ENCODE measurements around the gene SSBP4. TPM values are rescaled to one million over a fixed set of nuclear protein-coding genes. Genes with fewer than 3 reads are reported as not detected.

SSBP4 gene
- total RNA-seq, 1 experiment from 2014 or later, result 164 TPM

- H3K27me3 ChIP-seq (ENCODE audit: insufficient read depth, low read length), result no peaks in the 10 kb centered on the region
- no peak overlapping the region for H3K4me2 ChIP-seq (ENCODE audit: low read length)
- DNase-seq (ENCODE audit: low read depth, low spot score) (no peak), ATAC-seq (no peak)
- TF ChIP-seq YY1 (IDR thresholded peaks at IDR 0.05; ENCODE audit: extremely low read depth, insufficient replicate concordance, low read depth, low read length) (no peak), SRF (IDR thresholded peaks at IDR 0.05; ENCODE audit: low read depth) (no peak), JUND (IDR thresholded peaks at IDR 0.05) (no peak), CBX3 (IDR thresholded peaks at IDR 0.05; ENCODE audit: low read depth) (no peak), EZH2 (IDR thresholded peaks at IDR 0.05) (no peak), EZH2phosphoT487 (IDR thresholded peaks at IDR 0.05; ENCODE audit: borderline replicate concordance) (no peak), POLR2AphosphoS5 (IDR thresholded peaks at IDR 0.05; ENCODE audit: low read depth, low read length) (no peak), ZFX (IDR thresholded peaks at IDR 0.05) (no peak), RAD21 (IDR thresholded peaks at IDR 0.05; ENCODE audit: low read depth) (no peak), MAX (IDR thresholded peaks at IDR 0.05) (no peak)
- no peak overlapping the region for H3K27ac ChIP-seq (ENCODE audit: low read depth, low read length)
- H2AFZ ChIP-seq (ENCODE audit: low read depth, low read length, poor library complexity, severe bottlenecking), result no peak overlapping the region
- intact Hi-C loops (cut with micrococcal nuclease), result no loop called here
- no peaks in the 10 kb centered on the region for H4K20me1 ChIP-seq (ENCODE audit: insufficient read depth)
- H3K36me3 ChIP-seq (ENCODE audit: control insufficient read depth in 1 of 2, insufficient read depth in 2 of 2, low read length in 2 of 2), result peaks cover 4 to 18% of the 10 kb centered on the region in 2 experiments; a peak in 3 of 4 replicates
- no peaks in the 10 kb centered on the region for H3K9me2 ChIP-seq (ENCODE audit: insufficient read depth)
- ChIA-PET CTCF (interaction anchor here (0.8 kb wide), 1 partner anchor 8 kb away, joined by 3 read pairs; no protein-coding TSS in a partner anchor), POLR2A (no interaction called here), RAD21 (ENCODE audit: low non-redundant PET in 1 of 2, low total read pairs in 2 of 2, uncharacterized antibody in 2 of 2, unreplicated experiment in 2 of 2) (no interaction called here)
- H3K4me3 ChIP-seq (replicated peaks in 1 of 2; ENCODE audit: low read depth in 1 of 2, low read length in 2 of 2), result no peak overlapping the region
- no peaks in the 10 kb centered on the region; the same call in 1 of the 2 replicates for H3K79me2 ChIP-seq (ENCODE audit: insufficient read depth, low read length)
- no peaks in the 10 kb centered on the region for H3K9me3 ChIP-seq (ENCODE audit: control insufficient read depth in 1 of 2, insufficient read depth in 1 of 2, low read depth in 1 of 2, low read length in 2 of 2)
- no TSS peak for BruUV-seq (replicated peaks)
- peaks cover 27 to 34% of the 10 kb centered on the region in 2 experiments for H3K4me1 ChIP-seq (ENCODE audit: control insufficient read depth in 1 of 2, insufficient read depth in 2 of 2, low read length in 2 of 2)
- H3K9ac ChIP-seq (ENCODE audit: low read length), result no peak overlapping the region
Observed at GRCh38 chr19:18442941-18443340, 23.7 kb downstream of the SSBP4 start.

GRCh38 chr19:18443406-18443805, 24.2 kb downstream of the SSBP4 start:
- Histone ChIP-seq H3K79me2 (ENCODE audit: insufficient read depth, low read length) (no peaks in the 10 kb centered on the region; the same call in 1 of the 2 replicates), H3K9me3 (ENCODE audit: control insufficient read depth in 1 of 2, insufficient read depth in 1 of 2, low read depth in 1 of 2, low read length in 2 of 2) (no peaks in the 10 kb centered on the region), H3K36me3 (ENCODE audit: control insufficient read depth in 1 of 2, insufficient read depth in 2 of 2, low read length in 2 of 2) (peaks cover 4 to 21% of the 10 kb centered on the region in 2 experiments; a peak in 3 of 4 replicates), H3K4me3 (replicated peaks in 1 of 2; ENCODE audit: low read depth in 1 of 2, low read length in 2 of 2) (no peak overlapping the region), H2AFZ (ENCODE audit: low read depth, low read length, poor library complexity, severe bottlenecking) (no peak overlapping the region), H3K4me2 (ENCODE audit: low read length) (no peak overlapping the region), H3K4me1 (ENCODE audit: control insufficient read depth in 1 of 2, insufficient read depth in 2 of 2, low read length in 2 of 2) (peaks cover 24 to 30% of the 10 kb centered on the region in 2 experiments), H3K27me3 (ENCODE audit: insufficient read depth, low read length) (no peaks in the 10 kb centered on the region), H3K9ac (ENCODE audit: low read length) (no peak overlapping the region), H3K27ac (ENCODE audit: low read depth, low read length) (no peak overlapping the region), H4K20me1 (ENCODE audit: insufficient read depth) (no peaks in the 10 kb centered on the region), H3K9me2 (ENCODE audit: insufficient read depth) (no peaks in the 10 kb centered on the region)
- ATAC-seq (no peak), DNase-seq (ENCODE audit: low read depth, low spot score) (no peak)
- ChIA-PET CTCF (interaction anchor here (0.8 kb wide), 1 partner anchor 8 kb away, joined by 3 read pairs; no protein-coding TSS in a partner anchor), RAD21 (ENCODE audit: low non-redundant PET in 1 of 2, low total read pairs in 2 of 2, uncharacterized antibody in 2 of 2, unreplicated experiment in 2 of 2) (no interaction called here), POLR2A (no interaction called here)
- intact Hi-C loops (cut with micrococcal nuclease), result no loop called here
- BruUV-seq (replicated peaks), result no TSS peak
- TF ChIP-seq POLR2AphosphoS5 (IDR thresholded peaks at IDR 0.05; ENCODE audit: low read depth, low read length) (no peak), SP1 (IDR thresholded peaks at IDR 0.05; ENCODE audit: low read depth) (no peak), ELF1 (IDR thresholded peaks at IDR 0.05; ENCODE audit: borderline replicate concordance, low read depth) (no peak), CEBPB (IDR thresholded peaks at IDR 0.05; ENCODE audit: low read depth) (no peak), EZH2phosphoT487 (IDR thresholded peaks at IDR 0.05; ENCODE audit: borderline replicate concordance) (no peak), EGR1 (IDR thresholded peaks at IDR 0.05; ENCODE audit: low read depth) (no peak), ATF3 (IDR thresholded peaks at IDR 0.05) (no peak), FOSL1 (IDR thresholded peaks at IDR 0.05; ENCODE audit: low read depth) (no peak), TCF7L2 (IDR thresholded peaks at IDR 0.05; ENCODE audit: borderline replicate concordance, extremely low read depth, insufficient read depth, insufficient read length) (no peak), EZH2 (IDR thresholded peaks at IDR 0.05) (no peak)
- TF ChIP-seq, protein P1, sequence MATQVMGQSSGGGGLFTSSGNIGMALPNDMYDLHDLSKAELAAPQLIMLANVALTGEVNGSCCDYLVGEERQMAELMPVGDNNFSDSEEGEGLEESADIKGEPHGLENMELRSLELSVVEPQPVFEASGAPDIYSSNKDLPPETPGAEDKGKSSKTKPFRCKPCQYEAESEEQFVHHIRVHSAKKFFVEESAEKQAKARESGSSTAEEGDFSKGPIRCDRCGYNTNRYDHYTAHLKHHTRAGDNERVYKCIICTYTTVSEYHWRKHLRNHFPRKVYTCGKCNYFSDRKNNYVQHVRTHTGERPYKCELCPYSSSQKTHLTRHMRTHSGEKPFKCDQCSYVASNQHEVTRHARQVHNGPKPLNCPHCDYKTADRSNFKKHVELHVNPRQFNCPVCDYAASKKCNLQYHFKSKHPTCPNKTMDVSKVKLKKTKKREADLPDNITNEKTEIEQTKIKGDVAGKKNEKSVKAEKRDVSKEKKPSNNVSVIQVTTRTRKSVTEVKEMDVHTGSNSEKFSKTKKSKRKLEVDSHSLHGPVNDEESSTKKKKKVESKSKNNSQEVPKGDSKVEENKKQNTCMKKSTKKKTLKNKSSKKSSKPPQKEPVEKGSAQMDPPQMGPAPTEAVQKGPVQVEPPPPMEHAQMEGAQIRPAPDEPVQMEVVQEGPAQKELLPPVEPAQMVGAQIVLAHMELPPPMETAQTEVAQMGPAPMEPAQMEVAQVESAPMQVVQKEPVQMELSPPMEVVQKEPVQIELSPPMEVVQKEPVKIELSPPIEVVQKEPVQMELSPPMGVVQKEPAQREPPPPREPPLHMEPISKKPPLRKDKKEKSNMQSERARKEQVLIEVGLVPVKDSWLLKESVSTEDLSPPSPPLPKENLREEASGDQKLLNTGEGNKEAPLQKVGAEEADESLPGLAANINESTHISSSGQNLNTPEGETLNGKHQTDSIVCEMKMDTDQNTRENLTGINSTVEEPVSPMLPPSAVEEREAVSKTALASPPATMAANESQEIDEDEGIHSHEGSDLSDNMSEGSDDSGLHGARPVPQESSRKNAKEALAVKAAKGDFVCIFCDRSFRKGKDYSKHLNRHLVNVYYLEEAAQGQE (IDR thresholded peaks at IDR 0.05; ENCODE audit: low read depth), result no peak

Measured in HCT116 (cell line).